ENCODE results near the gene PBRM1.

Gene PBRM1

GRCh38 chr3:52574056-52574965 lies 111.4 kb downstream of the PBRM1 start:
- no peak for DNase-seq

GRCh38 chr3:52572221-52572620 lies 113.5 kb downstream of the PBRM1 start:
- no peak for DNase-seq

GRCh38 chr3:52570076-52570475 lies 115.6 kb downstream of the PBRM1 start:
- no peak for DNase-seq

- no peak for DNase-seq
These were observed 117.6 kb downstream of the PBRM1 start for GRCh38 chr3:52568069-52568468.

- DNase-seq = no peak
These were observed 121.7 kb downstream of the PBRM1 start for GRCh38 chr3:52563984-52564383.

- no peak for DNase-seq
These were observed 124.5 kb downstream of the PBRM1 start for GRCh38 chr3:52561028-52561747.

GRCh38 chr3:52558436-52558835 lies 127.3 kb downstream of the PBRM1 start:
- DNase-seq = no peak

- DNase-seq = no peak
These were observed 128.4 kb downstream of the PBRM1 start for GRCh38 chr3:52557011-52557960.

- no peak for DNase-seq
These were observed 130.7 kb downstream of the PBRM1 start for GRCh38 chr3:52555056-52555455.

GRCh38 chr3:52554026-52554755 lies 131.5 kb downstream of the PBRM1 start:
- no peak for DNase-seq

- no peak for DNase-seq
These were observed 133.6 kb downstream of the PBRM1 start for GRCh38 chr3:52552089-52552488.

- no peak for DNase-seq
These were observed 134.6 kb downstream of the PBRM1 start for GRCh38 chr3:52551118-52551517.

- DNase-seq = no peak
These were observed 138.6 kb downstream of the PBRM1 start for GRCh38 chr3:52547143-52547542.

GRCh38 chr3:52546111-52546901 lies 139.4 kb downstream of the PBRM1 start:
- no peak for DNase-seq

GRCh38 chr3:52544937-52545336 lies 140.8 kb downstream of the PBRM1 start:
- DNase-seq = no peak

- no peak for DNase-seq
These were observed 144.7 kb downstream of the PBRM1 start for GRCh38 chr3:52541050-52541449.

- no peak for DNase-seq
These were observed 146.6 kb downstream of the PBRM1 start for GRCh38 chr3:52539010-52539653.

- no peak for DNase-seq
These were observed 147.8 kb downstream of the PBRM1 start for GRCh38 chr3:52537726-52538421.

GRCh38 chr3:52537165-52537620 lies 148.5 kb downstream of the PBRM1 start:
- DNase-seq = no peak

Data from stimulated activated CD4-positive, alpha-beta T cell treated with anti-CD3 and anti-CD28 coated beads, Interleukin-12 subunit alpha, Interleukin-12 subunit beta, amount 100 ng/mL, for 4 hours (primary cell).